Osteoblast (primary cell): ENCODE measurements around the gene ZNF181. TPM values are rescaled to one million over a fixed set of nuclear protein-coding genes. Genes with fewer than 3 reads are reported as not detected.

Source experiments
- DNase-seq: peaks from one replicate; pipeline ENCODE4 v3.0.0; 2011; ENCODE audit warnings: low spot score, mixed read lengths; ENCODE audit not compliant: insufficient read length; ENCODE audit errors: missing footprints
- H2AFZ ChIP-seq: 2 replicates; pipeline ENCODE4 v1.6.0; 2011; ENCODE audit warnings: mild to moderate bottlenecking, low read length
- H3K27ac ChIP-seq: 2 replicates; pipeline ENCODE4 v1.5.1; 2011; ENCODE audit warnings: mild to moderate bottlenecking, low read depth, low read length, moderate library complexity
- H3K27me3 ChIP-seq: 2 replicates; pipeline ENCODE4 v1.6.0; 2012; ENCODE audit warnings: mild to moderate bottlenecking, control low read depth, inconsistent platforms, low read length, moderate library complexity; ENCODE audit not compliant: insufficient read depth
- H3K36me3 ChIP-seq: 2 replicates; pipeline ENCODE4 v1.5.1; 2011; ENCODE audit warnings: mild to moderate bottlenecking, low read length, control low read depth, moderate library complexity; ENCODE audit not compliant: insufficient read depth
- H3K4me1 ChIP-seq: 2 replicates; pipeline ENCODE4 v1.5.1; 2011; ENCODE audit warnings: mild to moderate bottlenecking, low read length, control low read depth, moderate library complexity; ENCODE audit not compliant: insufficient read depth
- H3K4me2 ChIP-seq: 2 replicates; pipeline ENCODE4 v1.6.0; 2011; ENCODE audit warnings: mild to moderate bottlenecking, low read length; ENCODE audit not compliant: insufficient read depth
- H3K4me3 ChIP-seq: fragments of 200-600 bp; sonication (generic); 3 replicates; pipeline ENCODE4 v1.5.1; 2012; ENCODE audit warnings: mild to moderate bottlenecking, low read length, inconsistent platforms; ENCODE audit not compliant: insufficient read depth
- H3K79me2 ChIP-seq: 2 replicates; pipeline ENCODE4 v1.6.0; 2012; ENCODE audit warnings: mild to moderate bottlenecking, low read length, control low read depth, inconsistent platforms; ENCODE audit not compliant: insufficient read depth
- H3K9me3 ChIP-seq: 2 replicates; pipeline ENCODE4 v1.5.1; 2011; ENCODE audit warnings: low read depth, low read length, control low read depth
- H4K20me1 ChIP-seq: 2 replicates; pipeline ENCODE4 v1.6.0; 2012; ENCODE audit warnings: mild to moderate bottlenecking, low read length, control low read depth; ENCODE audit not compliant: insufficient read depth
- total RNA-seq: library from RNA; depleted of rRNA; stranded (reverse); fragments of >200 nt; gene quantifications from 2 replicates; pipeline ENCODE4 v1.2.3, GENCODE V29; 2012
- TF ChIP-seq, protein P1 (sequence below): IDR thresholded peaks from 2 replicates; pipeline ENCODE4 v1.5.1; 2011; ENCODE audit warnings: mild to moderate bottlenecking, low read depth, low read length, moderate library complexity; ENCODE audit errors: extremely low read depth

ZNF181 gene
- total RNA-seq, 1 donor: 23.2 TPM

DNA sequence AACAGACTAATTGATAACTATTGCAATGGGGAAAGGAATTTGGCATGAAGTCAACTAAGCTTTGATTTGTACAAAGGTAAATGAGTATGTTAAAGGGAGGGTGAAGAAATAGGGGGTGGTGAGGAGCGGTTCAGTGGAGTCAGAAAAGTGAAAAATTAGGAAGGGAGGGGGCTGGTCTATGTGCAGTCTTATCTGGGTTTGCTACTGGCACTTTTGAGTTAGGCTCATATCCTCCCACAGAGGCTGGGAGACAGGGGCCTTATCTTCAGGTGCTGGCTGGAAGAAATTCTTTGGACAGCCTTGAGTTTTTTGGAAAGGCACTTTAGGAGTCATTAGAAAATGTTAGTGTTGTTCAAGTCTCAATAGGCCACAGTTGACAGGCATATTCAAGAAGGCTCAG is 45.5 kb upstream of the ZNF181 start:
- H3K4me2 ChIP-seq: no peak overlapping the region
- H3K9me3 ChIP-seq: peaks cover 18% of the 10 kb centered on the region
- no peak for DNase-seq
- TF ChIP-seq, protein P1, sequence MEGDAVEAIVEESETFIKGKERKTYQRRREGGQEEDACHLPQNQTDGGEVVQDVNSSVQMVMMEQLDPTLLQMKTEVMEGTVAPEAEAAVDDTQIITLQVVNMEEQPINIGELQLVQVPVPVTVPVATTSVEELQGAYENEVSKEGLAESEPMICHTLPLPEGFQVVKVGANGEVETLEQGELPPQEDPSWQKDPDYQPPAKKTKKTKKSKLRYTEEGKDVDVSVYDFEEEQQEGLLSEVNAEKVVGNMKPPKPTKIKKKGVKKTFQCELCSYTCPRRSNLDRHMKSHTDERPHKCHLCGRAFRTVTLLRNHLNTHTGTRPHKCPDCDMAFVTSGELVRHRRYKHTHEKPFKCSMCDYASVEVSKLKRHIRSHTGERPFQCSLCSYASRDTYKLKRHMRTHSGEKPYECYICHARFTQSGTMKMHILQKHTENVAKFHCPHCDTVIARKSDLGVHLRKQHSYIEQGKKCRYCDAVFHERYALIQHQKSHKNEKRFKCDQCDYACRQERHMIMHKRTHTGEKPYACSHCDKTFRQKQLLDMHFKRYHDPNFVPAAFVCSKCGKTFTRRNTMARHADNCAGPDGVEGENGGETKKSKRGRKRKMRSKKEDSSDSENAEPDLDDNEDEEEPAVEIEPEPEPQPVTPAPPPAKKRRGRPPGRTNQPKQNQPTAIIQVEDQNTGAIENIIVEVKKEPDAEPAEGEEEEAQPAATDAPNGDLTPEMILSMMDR: no peak
- no peak overlapping the region for H3K27ac ChIP-seq
- H3K36me3 ChIP-seq: peaks cover 12% of the 10 kb centered on the region
- H2AFZ ChIP-seq: no peak overlapping the region
- no peaks in the 10 kb centered on the region for H4K20me1 ChIP-seq
- H3K4me3 ChIP-seq: no peak overlapping the region
- H3K27me3 ChIP-seq: no peaks in the 10 kb centered on the region
- no peaks in the 10 kb centered on the region for H3K4me1 ChIP-seq
- no peaks in the 10 kb centered on the region for H3K79me2 ChIP-seq

- Histone ChIP-seq H3K9me3 (peaks cover 11% of the 10 kb centered on the region), H3K27ac (no peak overlapping the region), H3K4me3 (no peak overlapping the region), H3K36me3 (no peaks in the 10 kb centered on the region), H4K20me1 (no peaks in the 10 kb centered on the region), H3K79me2 (no peaks in the 10 kb centered on the region), H2AFZ (no peak overlapping the region), H3K4me1 (no peaks in the 10 kb centered on the region), H3K27me3 (no peaks in the 10 kb centered on the region), H3K4me2 (no peak overlapping the region)
- TF ChIP-seq, protein P1: no peak
- DNase-seq: no peak
These were observed 43.7 kb upstream of the ZNF181 start for GRCh38 chr19:34690372-34690771.

DNA sequence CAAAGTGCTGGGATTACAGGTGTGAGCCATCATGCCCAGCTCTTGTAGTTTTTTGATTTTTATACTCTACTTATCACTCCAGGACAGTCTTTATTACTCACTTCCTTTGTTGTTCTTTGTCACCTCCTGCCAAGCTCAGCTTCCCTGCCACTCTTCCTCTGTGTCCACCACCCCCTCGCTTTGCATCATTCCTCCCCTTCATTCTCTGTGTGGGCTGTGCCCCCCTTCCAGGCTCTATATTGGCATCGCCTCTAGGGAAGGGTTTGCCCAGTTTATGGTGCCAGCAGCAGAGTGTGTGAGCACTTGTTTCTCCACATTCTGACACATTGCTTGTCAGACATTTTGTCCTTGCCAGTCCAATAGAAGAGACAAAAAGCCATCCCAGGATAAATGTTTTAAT is 41.5 kb upstream of the ZNF181 start:
- H2AFZ ChIP-seq: no peak overlapping the region

DNA sequence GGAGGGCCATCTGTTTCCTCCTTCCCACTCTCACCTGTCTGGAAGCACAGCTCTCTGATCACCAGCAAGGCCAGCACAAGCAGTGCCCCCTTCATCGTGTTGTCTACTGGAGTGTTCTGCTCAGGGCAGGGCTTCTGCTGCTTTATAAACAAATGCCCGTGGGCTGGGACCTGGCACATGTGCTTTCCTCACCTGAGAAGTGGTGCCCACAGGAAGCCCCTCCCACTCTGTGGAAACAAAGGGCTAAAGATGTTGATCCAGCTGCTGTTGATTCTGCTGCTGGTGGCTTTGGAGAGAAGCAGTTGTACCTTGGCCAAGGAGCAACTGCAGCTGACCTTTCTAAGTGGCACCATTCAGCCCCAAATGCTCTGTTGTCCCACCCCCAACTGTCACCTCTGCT is 26.4 kb upstream of the ZNF181 start:
- no peak overlapping the region for H3K27ac ChIP-seq
- TF ChIP-seq, protein P1: no peak
- H3K4me2 ChIP-seq: no peak overlapping the region
- no peak for DNase-seq
- H3K4me3 ChIP-seq: no peak overlapping the region
- no peaks in the 10 kb centered on the region for H3K27me3 ChIP-seq
- no peaks in the 10 kb centered on the region for H3K9me3 ChIP-seq
- H3K79me2 ChIP-seq: no peaks in the 10 kb centered on the region
- no peaks in the 10 kb centered on the region for H4K20me1 ChIP-seq
- no peak overlapping the region for H2AFZ ChIP-seq
- no peaks in the 10 kb centered on the region for H3K36me3 ChIP-seq
- H3K4me1 ChIP-seq: no peaks in the 10 kb centered on the region

More for the DNA sequence above, 41.5 kb upstream of the ZNF181 start:
- Histone ChIP-seq H3K79me2 (no peaks in the 10 kb centered on the region), H3K27me3 (no peaks in the 10 kb centered on the region), H3K36me3 (no peaks in the 10 kb centered on the region), H4K20me1 (no peaks in the 10 kb centered on the region), H3K4me3 (no peak overlapping the region), H3K4me1 (no peaks in the 10 kb centered on the region), H3K27ac (no peak overlapping the region), H3K9me3 (no peaks in the 10 kb centered on the region), H3K4me2 (no peak overlapping the region)
- no peak for DNase-seq
- TF ChIP-seq, protein P1: no peak
